ENCODE results near the gene RELN.

- TF ChIP-seq POLR2A (IDR thresholded peaks at IDR 0.05; ENCODE audit: low read depth) (no peak), CTCF (IDR thresholded peaks at IDR 0.05) (no peak), POLR2AphosphoS5 (IDR thresholded peaks at IDR 0.05) (no peak)
Observed at GRCh38 chr7:103632972-103633371, 356.5 kb downstream of the RELN start.
